GM19455 (cell line): ENCODE results near the gene TMEM131.
"Not testable (repeated sequence)": the region's sequence is repeated elsewhere in the genome, so short reads cannot be mapped to it uniquely, and the experiment has no call there.

Experiments
- ATAC-seq: cut with Tn5 transposase; IDR thresholded peaks from one replicate; pipeline ENCODE4 v1.9.1; 2021; ENCODE audit not compliant: unreplicated experiment

TMEM131 gene

GRCh38 chr2:97918818-97919217, 76.9 kb downstream of the TMEM131 start:
- ATAC-seq = no peak

- ATAC-seq = not testable (repeated sequence)
Measured at GRCh38 chr2:97917668-97918067, 78.1 kb downstream of the TMEM131 start.

- no peak for ATAC-seq
Measured at GRCh38 chr2:97914691-97915213, 81.0 kb downstream of the TMEM131 start.

- no peak for ATAC-seq
Measured at GRCh38 chr2:97913846-97914245, 81.9 kb downstream of the TMEM131 start.

- ATAC-seq = no peak
Measured at GRCh38 chr2:97911922-97912575, 83.7 kb downstream of the TMEM131 start.

- no peak for ATAC-seq
Measured at GRCh38 chr2:97911206-97911921, 84.4 kb downstream of the TMEM131 start.

GRCh38 chr2:97910403-97911205, 85.1 kb downstream of the TMEM131 start:
- no peak for ATAC-seq

- ATAC-seq = no peak
Measured at GRCh38 chr2:97908208-97908676, 87.5 kb downstream of the TMEM131 start.

GRCh38 chr2:97907369-97908100, 88.2 kb downstream of the TMEM131 start:
- no peak for ATAC-seq

GRCh38 chr2:97906307-97906706, 89.4 kb downstream of the TMEM131 start:
- ATAC-seq = no peak

GRCh38 chr2:97905294-97905693, 90.5 kb downstream of the TMEM131 start:
- ATAC-seq = no peak

GRCh38 chr2:97901862-97902261, 93.9 kb downstream of the TMEM131 start:
- ATAC-seq = no peak

- no peak for ATAC-seq
Measured at GRCh38 chr2:97900806-97901205, 94.9 kb downstream of the TMEM131 start.

GRCh38 chr2:97893042-97893441, 102.7 kb downstream of the TMEM131 start:
- ATAC-seq = not testable (repeated sequence)

GRCh38 chr2:97891611-97892010, 104.1 kb downstream of the TMEM131 start:
- ATAC-seq = no peak

GRCh38 chr2:97889156-97889555, 106.6 kb downstream of the TMEM131 start:
- no peak for ATAC-seq

GRCh38 chr2:97885841-97886240, 109.9 kb downstream of the TMEM131 start:
- no peak for ATAC-seq

- ATAC-seq = no peak
Measured at GRCh38 chr2:97880334-97880733, 115.4 kb downstream of the TMEM131 start.

GRCh38 chr2:97878865-97879264, 116.9 kb downstream of the TMEM131 start:
- no peak for ATAC-seq

- ATAC-seq = not testable (repeated sequence)
Measured at GRCh38 chr2:97878317-97878716, 117.4 kb downstream of the TMEM131 start.
